HG03060 (cell line): ENCODE results near the gene GALK1.
"Not testable (repeated sequence)": the region's sequence is repeated elsewhere in the genome, so short reads cannot be mapped to it uniquely, and the experiment has no call there.

Experiments
- ATAC-seq: cut with Tn5 transposase; IDR thresholded peaks from one replicate; pipeline ENCODE4 v1.9.1; 2021; ENCODE audit warnings: low read depth, moderate number of reproducible peaks; ENCODE audit not compliant: unreplicated experiment

The GALK1 gene

GRCh38 chr17:75784473-75785015, 19.6 kb upstream of the GALK1 start, which contains the start of gene UNK:
UNK (plus strand) TSS chr17:75784806; CDS start chr17:75784881, 75 bp downstream.
- peak; percentile 38 for ATAC-seq

- no peak for ATAC-seq
Observed at GRCh38 chr17:75783803-75784472, 18.9 kb upstream of the GALK1 start.

- ATAC-seq: peak; percentile 27
Observed at GRCh38 chr17:75783069-75783783, 18.2 kb upstream of the GALK1 start.

- ATAC-seq: no peak
Observed at GRCh38 chr17:75779987-75780889, 15.2 kb upstream of the GALK1 start.

- peak; percentile 52 for ATAC-seq
Observed at GRCh38 chr17:75779250-75779986, 14.4 kb upstream of the GALK1 start.

GRCh38 chr17:75778861-75779249, 13.9 kb upstream of the GALK1 start:
- no peak for ATAC-seq

- ATAC-seq: not testable (repeated sequence)
Observed at GRCh38 chr17:75778066-75778860, 13.3 kb upstream of the GALK1 start.

GRCh38 chr17:75777296-75777922, 12.4 kb upstream of the GALK1 start:
- ATAC-seq: no peak

- ATAC-seq: no peak
Observed at GRCh38 chr17:75776386-75777295, 11.6 kb upstream of the GALK1 start.

- no peak for ATAC-seq
Observed at GRCh38 chr17:75774991-75775668, 10.1 kb upstream of the GALK1 start.

GRCh38 chr17:75774471-75774990, 9.5 kb upstream of the GALK1 start:
- no peak for ATAC-seq

GRCh38 chr17:75773808-75774470, 8.9 kb upstream of the GALK1 start:
- no peak for ATAC-seq

GRCh38 chr17:75773121-75773807, 8.3 kb upstream of the GALK1 start:
- no peak for ATAC-seq

- no peak for ATAC-seq
Observed at GRCh38 chr17:75771334-75772281, 6.6 kb upstream of the GALK1 start.

- ATAC-seq: no peak
Observed at GRCh38 chr17:75769536-75769935, 4.5 kb upstream of the GALK1 start.
